Stimulated activated CD8-positive, alpha-beta memory T cell treated with anti-CD3 and anti-CD28 coated beads, Interleukin-4, amount 100 ng/mL, for 24 hours (primary cell): ENCODE measurements around the gene ZNF23.

ENCODE experiments used
- DNase-seq: peaks from one replicate; pipeline ENCODE4 v3.0.0-alpha.2; 2020; ENCODE audit warnings: low read depth

The ZNF23 gene

DNA sequence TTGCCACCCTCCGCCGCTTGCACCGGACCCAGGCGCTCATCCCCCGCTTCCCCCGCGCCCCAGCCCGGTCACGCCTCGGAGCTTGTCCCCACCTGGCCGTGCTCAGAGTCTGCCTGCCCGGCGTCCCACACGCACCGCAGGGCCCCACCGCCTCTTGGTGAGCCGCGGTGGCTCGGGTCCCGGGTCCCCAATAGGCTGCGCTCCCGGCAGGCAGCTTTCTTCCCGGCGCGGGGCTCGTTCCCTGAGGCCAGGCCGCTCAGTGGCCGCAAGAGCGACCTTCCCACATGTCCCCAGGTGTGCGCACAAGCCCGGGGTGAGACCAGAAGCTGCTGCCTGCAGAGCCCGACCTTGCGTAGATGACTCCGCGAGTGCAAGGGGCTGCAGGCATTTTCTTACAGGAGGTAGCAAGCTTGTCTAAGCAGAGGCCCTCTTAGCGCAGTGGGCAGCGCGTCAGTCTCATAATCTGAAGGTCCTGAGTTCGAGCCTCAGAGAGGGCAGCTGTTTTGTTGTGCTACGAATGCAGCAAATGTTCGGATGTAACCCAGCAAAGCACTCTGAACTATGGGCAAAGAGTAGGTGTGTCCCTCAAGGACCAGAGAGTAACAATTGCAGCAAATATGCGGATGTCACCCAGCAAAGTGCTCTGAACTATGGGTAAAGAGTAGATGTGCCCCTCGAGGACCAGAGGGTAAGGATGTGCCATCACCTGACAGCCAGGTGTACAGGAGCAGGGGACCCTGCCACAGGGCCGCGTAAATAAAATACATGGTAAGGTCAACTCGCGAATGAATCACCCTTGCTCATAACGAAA, 35.8 kb downstream of the ZNF23 start:
- DNase-seq, result peak; percentile 11

GRCh38 chr16:71425746-71426068, 36.3 kb downstream of the ZNF23 start:
- no peak for DNase-seq

DNA sequence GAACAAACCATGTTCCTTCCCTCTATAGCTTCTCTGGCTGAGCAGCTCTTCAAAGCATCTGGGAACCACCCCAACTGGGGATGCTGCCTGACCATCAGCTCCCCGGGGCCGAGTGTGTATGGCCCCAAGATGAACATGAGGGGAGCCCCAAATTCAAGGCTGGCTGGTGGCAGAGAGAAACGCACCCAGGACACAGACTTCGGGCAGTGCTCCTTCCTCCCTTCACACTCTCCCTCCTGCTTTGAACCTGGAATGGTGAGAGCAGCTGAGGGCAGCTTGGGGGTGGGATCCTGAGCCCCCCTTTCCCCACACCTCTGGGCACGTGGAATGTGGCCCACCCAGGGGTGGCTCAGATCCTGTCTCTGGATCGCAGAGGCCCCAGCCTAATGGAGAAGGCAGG, 37.4 kb downstream of the ZNF23 start:
- no peak for DNase-seq

- DNase-seq, result no peak
Measured at GRCh38 chr16:71423865-71424264, 38.2 kb downstream of the ZNF23 start.

DNA sequence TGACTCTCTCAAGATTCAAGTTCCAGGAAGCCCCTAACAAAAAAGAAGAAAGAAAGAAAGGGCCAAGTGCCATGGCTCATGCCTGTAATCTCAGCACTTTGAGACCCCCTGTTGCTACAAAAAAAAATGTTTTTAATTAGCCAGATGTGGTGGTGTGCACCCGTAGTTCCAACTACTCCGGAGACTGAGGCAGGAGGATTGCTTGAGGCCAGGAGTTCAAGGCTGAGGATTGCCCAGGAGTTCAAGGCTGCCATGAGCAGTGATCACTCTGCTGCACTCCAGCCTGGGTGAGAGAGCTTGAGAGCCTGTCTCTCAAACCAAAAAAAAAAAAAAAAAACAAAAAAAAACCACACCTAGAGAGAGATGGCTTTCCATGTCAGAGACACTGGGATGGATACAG, 39.0 kb downstream of the ZNF23 start:
- no peak for DNase-seq

GRCh38 chr16:71421911-71422310, 40.1 kb downstream of the ZNF23 start:
- no peak for DNase-seq

GRCh38 chr16:71414038-71414437, 48.0 kb downstream of the ZNF23 start:
- no peak for DNase-seq

GRCh38 chr16:71413341-71413740, 48.7 kb downstream of the ZNF23 start:
- DNase-seq, result no peak

GRCh38 chr16:71412270-71413160, 49.5 kb downstream of the ZNF23 start:
- peak; percentile 37 for DNase-seq

- no peak for DNase-seq
Measured at GRCh38 chr16:71410146-71410545, 51.9 kb downstream of the ZNF23 start.

GRCh38 chr16:71409011-71409775, 52.9 kb downstream of the ZNF23 start:
- DNase-seq, result no peak

- no peak for DNase-seq
Measured at GRCh38 chr16:71408536-71408935, 53.5 kb downstream of the ZNF23 start.

DNA sequence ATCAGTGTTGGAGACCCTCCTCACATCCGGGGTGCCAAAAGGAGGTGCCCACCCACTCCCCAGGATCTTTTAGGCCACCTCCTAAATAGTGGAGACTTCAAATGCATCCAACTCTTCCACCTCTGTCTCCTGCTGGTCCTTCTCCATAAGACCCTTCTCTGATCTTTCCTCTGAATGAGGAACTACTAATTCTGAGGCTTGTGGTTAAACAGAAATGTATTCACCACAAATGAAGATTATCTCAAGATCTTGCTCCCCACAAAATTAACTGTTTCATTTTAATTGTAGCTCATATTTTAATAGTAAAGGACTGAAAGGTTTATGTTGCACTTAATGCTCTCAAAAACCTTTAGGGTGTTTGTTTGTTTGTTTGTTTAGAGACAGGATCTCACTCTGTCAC, 54.3 kb downstream of the ZNF23 start:
- DNase-seq, result no peak

- no peak for DNase-seq
Measured at GRCh38 chr16:71406724-71407123, 55.3 kb downstream of the ZNF23 start.

DNA sequence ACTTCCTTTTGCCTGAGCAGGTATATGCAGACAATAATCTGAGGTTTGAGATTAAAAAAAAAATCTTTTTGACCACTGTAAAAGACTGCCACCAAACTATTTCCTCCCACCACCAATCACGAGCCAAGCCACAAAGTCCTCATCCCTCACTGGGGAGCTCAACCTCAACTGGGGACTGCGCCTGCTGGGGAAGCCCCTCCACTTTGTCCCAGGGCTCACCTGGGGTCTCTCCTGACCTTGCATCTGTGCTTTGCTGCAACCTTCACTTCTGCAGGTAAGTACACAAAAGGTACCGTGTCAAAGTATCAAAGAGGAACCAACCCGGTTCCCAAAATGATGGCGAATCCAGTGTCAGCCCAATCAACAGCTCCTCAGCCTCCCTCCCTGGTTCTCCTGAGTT, 55.7 kb downstream of the ZNF23 start:
- DNase-seq, result no peak

- no peak for DNase-seq
Measured at GRCh38 chr16:71404364-71404763, 57.7 kb downstream of the ZNF23 start.

- no peak for DNase-seq
Measured at GRCh38 chr16:71402674-71403073, 59.4 kb downstream of the ZNF23 start.

DNA sequence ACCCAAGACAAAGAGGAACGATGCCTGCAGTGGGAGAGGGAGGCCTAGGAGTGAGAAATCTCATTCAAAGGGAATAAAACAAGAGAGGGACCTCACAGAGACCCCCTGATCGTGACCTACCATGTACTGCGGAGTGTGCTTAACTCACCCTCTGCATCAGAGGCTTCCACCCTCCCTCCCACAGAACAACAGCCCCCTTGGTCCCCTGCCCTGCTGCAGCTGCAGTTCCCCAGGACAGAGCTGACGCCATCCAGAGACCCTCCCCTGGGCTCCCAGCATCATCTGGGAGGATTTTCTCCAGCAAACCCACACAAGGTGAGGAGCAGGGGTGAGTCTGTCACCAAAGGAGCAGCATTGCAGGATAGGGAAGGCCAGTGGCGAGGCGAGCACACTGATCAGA, 60.0 kb downstream of the ZNF23 start:
- DNase-seq, result no peak

DNA sequence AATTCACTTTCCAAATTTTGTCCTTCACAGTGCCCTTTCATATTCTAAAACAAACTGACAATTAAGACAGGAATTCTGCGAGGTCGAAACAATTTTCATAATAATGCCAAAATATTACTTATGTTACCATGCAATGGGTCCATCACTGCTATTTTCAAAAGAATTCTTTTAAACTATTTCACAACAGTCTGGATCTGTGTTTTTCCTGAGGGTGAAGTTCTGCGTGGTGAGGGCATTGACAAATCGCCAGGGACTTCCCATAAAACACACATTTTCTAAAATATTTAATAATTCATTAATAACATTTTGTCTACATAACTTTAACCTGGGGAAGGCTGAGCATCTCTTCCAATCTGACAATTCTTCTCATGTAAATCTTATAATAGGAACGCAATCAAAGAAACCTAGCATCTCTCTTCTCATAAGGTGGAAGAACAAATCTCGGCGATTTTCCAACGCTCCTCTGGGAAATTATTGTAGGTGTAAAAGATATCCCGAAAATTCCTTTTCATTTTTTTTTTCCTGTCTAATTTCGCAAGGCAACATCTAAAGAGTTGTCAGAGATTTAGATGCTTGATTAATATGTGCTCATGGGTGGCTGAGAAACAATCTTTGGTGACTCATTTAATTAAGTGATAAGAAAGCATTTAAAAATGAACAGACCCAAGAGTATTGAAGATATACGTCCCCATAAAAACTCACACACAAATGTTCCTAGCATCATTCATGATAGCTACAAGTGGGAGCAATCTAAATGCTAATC, 62.1 kb downstream of the ZNF23 start:
- DNase-seq, result no peak
